Smooth muscle cell (in vitro differentiated cells): Measurements from ENCODE around the gene CDK14. TPM values are rescaled to one million over a fixed set of nuclear protein-coding genes. Genes with fewer than 3 reads are reported as not detected.

Source experiments
- DNase-seq: peaks from one replicate; lab custom pipeline; 2025; ENCODE audit not compliant: unreplicated experiment; lab: John Stamatoyannopoulos, UW
- H2AFZ ChIP-seq: fragments of 200-600 bp; sonication (generic); 2 replicates; pipeline ENCODE4 v1.6.0; 2016; ENCODE audit warnings: antibody characterized with exemption, low read depth, mild to moderate bottlenecking
- H3F3A ChIP-seq: fragments of 200-600 bp; sonication (generic); 2 replicates; pipeline ENCODE4 v1.6.0; 2017; ENCODE audit warnings: antibody characterized with exemption, low read depth
- H3K27ac ChIP-seq: fragments of 200-600 bp; sonication (generic); 2 replicates; pipeline ENCODE4 v1.5.1; 2016; ENCODE audit warnings: low read depth, mild to moderate bottlenecking
- H3K27me3 ChIP-seq: fragments of 200-600 bp; sonication (generic); 2 replicates; pipeline ENCODE4 v1.6.1; 2016; ENCODE audit warnings: low read depth, mild to moderate bottlenecking
- H3K36me3 ChIP-seq: fragments of 200-600 bp; sonication (generic); 2 replicates; pipeline ENCODE4 v1.5.1; 2016; ENCODE audit warnings: low read depth
- H3K4me1 ChIP-seq: fragments of 200-600 bp; sonication (generic); 2 replicates; pipeline ENCODE4 v1.5.1; 2016; ENCODE audit warnings: low read depth
- H3K4me2 ChIP-seq: fragments of 200-600 bp; sonication (generic); 2 replicates; pipeline ENCODE4 v1.6.0; 2016; ENCODE audit warnings: mild to moderate bottlenecking
- H3K4me3 ChIP-seq: fragments of 200-600 bp; sonication (generic); 2 replicates; pipeline ENCODE4 v1.5.1; 2016; ENCODE audit warnings: mild to moderate bottlenecking
- H3K79me2 ChIP-seq: fragments of 200-600 bp; sonication (generic); 2 replicates; pipeline ENCODE4 v1.6.0; 2016; ENCODE audit warnings: low read depth, mild to moderate bottlenecking
- H3K9ac ChIP-seq: fragments of 200-600 bp; sonication (generic); 2 replicates; pipeline ENCODE4 v1.6.0; 2016; ENCODE audit warnings: low read depth
- H3K9me3 ChIP-seq: fragments of 200-600 bp; sonication (generic); replicated peaks from 2 replicates; pipeline ENCODE4 v1.5.1; 2016; ENCODE audit warnings: low read depth
- H4K20me1 ChIP-seq: fragments of 200-600 bp; sonication (generic); 2 replicates; pipeline ENCODE4 v1.6.0; 2016; ENCODE audit warnings: low read depth
- WGBS: methylation state at CpG from one replicate; pipeline ENCODE4 v1.1.7; 2016; ENCODE audit warnings: low lambda C conversion rate; 5-methylcytosine and 5-hydroxymethylcytosine counted together
- polyA plus RNA-seq: library from polyadenylated mRNA; unstranded; fragments of >200 nt; fragmentation: Nextera tagmentation; extraction: Ambion mirVana; gene quantifications from 2 replicates; pipeline ENCODE4 v1.2.1, GENCODE V29; 2016
- total RNA-seq: library from RNA; depleted of rRNA; stranded (reverse); fragments of >200 nt; gene quantifications from 2 replicates; pipeline ENCODE4 v1.2.3, GENCODE V29; 2014
- TF ChIP-seq, protein P1 (sequence below): fragments of 200-600 bp; sonication (generic); IDR thresholded peaks from 2 replicates; pipeline ENCODE4 v1.5.1; 2017; ENCODE audit warnings: borderline replicate concordance, mild to moderate bottlenecking, antibody characterized with exemption; ENCODE audit not compliant: insufficient read depth, poor library complexity, severe bottlenecking

CDK14 gene
- total and polyA plus RNA-seq, 2 experiments from 2014 or later: 4.1 to 5.3 TPM

DNA sequence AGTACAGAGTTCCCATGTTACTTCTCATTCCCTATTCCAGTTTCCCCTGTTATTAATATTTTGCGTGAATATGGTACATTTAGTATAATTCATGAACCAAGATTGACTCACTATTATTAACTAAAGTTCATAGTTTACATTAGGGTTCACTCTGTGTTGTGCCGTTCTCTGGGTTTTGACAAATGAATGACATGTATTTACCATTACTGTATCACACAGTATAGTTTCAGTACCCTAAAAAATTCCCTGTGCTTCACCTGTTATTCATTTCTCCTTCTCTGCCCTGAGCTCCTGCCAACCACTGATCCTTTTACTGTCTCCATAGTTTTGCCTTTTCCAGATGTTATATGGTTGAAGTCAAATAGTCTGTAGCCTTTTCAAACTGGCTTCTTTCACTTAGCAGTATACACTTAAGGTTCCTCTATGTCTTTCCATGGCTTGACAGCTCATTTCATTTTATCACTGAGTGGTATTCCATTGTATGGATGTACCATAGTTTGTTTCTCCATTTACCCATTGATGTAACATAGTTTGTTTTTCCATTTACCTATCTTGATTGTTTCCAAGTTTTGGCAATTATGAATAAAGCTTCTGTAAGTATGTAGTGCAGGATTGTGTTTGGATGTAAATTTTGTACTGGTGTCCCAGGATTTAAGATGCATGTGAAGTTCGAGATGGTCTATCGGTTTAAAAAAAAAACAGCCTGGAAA, 58.8 kb downstream of the CDK14 start:
- no peak overlapping the region for H3K4me2 ChIP-seq
- no peak for DNase-seq

DNA sequence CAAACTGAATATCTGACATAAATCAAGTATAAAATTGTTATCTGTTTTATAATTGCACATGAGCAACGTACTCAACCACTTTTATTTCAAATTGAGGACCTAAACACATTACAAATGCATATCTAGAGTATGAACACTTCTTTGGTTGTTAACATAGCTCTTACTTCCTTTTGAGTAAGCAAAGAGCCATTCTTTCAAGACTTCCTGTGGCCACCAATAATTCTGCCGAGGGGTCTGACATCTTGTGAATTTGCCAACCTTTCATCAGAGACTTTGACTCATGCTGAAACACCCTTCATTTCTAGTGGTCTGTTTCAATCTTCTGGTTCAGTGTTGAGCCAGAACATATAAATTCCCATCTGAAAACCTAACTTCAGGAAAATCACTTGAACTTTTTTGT, 59.4 kb downstream of the CDK14 start:
- no peaks in the 10 kb centered on the region for H3K9me3 ChIP-seq
- no peak overlapping the region for H2AFZ ChIP-seq
- TF ChIP-seq, protein P1, sequence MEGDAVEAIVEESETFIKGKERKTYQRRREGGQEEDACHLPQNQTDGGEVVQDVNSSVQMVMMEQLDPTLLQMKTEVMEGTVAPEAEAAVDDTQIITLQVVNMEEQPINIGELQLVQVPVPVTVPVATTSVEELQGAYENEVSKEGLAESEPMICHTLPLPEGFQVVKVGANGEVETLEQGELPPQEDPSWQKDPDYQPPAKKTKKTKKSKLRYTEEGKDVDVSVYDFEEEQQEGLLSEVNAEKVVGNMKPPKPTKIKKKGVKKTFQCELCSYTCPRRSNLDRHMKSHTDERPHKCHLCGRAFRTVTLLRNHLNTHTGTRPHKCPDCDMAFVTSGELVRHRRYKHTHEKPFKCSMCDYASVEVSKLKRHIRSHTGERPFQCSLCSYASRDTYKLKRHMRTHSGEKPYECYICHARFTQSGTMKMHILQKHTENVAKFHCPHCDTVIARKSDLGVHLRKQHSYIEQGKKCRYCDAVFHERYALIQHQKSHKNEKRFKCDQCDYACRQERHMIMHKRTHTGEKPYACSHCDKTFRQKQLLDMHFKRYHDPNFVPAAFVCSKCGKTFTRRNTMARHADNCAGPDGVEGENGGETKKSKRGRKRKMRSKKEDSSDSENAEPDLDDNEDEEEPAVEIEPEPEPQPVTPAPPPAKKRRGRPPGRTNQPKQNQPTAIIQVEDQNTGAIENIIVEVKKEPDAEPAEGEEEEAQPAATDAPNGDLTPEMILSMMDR: no peak
- no peaks in the 10 kb centered on the region for H3F3A ChIP-seq
- no peak for DNase-seq
- H3K4me1 ChIP-seq: no peaks in the 10 kb centered on the region
- H3K36me3 ChIP-seq: no peaks in the 10 kb centered on the region
- H3K79me2 ChIP-seq: peaks cover 9% of the 10 kb centered on the region
- H3K27me3 ChIP-seq: no peaks in the 10 kb centered on the region
- H3K9ac ChIP-seq: no peak overlapping the region
- peak overlapping the region; percentile 28 for H3K27ac ChIP-seq
- whole genome bisulfite sequencing: 32% methylated on average over 2 of the region's 2 CpGs
- H3K4me3 ChIP-seq: no peak overlapping the region
- H4K20me1 ChIP-seq: no peaks in the 10 kb centered on the region
- H3K4me2 ChIP-seq: peak overlapping the region; percentile 12

More for the DNA sequence above, 58.8 kb downstream of the CDK14 start:
- Histone ChIP-seq H3K27ac (peak overlapping the region; percentile 28), H2AFZ (no peak overlapping the region), H3K79me2 (peaks cover 9% of the 10 kb centered on the region), H3K27me3 (no peaks in the 10 kb centered on the region), H3K4me1 (no peaks in the 10 kb centered on the region), H3F3A (no peaks in the 10 kb centered on the region), H3K36me3 (no peaks in the 10 kb centered on the region), H4K20me1 (no peaks in the 10 kb centered on the region), H3K9me3 (no peaks in the 10 kb centered on the region), H3K9ac (no peak overlapping the region), H3K4me3 (no peak overlapping the region)
- WGBS: 97% methylated on average over 4 of the region's 4 CpGs
- TF ChIP-seq, protein P1: no peak

DNA sequence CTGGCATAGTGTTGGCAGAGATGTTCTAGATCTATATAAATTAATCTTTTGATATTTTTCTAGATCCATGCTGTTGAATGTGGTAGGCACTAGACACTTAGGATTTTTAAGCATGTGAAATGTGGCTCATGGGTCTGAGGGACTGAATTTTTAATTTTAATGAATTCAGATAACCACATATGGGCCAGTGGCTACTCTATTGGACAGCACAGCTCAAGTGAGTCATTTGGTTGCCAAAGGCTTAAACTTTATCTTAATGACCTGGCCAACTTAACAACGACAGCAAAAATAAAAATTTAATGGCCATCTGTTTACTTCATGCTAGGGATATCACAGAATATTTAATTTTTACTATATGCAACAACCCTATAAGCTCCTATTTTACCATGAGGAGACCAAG, 61.4 kb downstream of the CDK14 start:
- DNase-seq: no peak

More for the DNA sequence above, 61.4 kb downstream of the CDK14 start:
- TF ChIP-seq, protein P1: no peak
- Histone ChIP-seq H3K79me2 (peaks cover 9% of the 10 kb centered on the region), H3K4me3 (no peak overlapping the region), H3K4me2 (no peak overlapping the region), H3K4me1 (peaks cover 18% of the 10 kb centered on the region), H4K20me1 (no peaks in the 10 kb centered on the region), H2AFZ (no peak overlapping the region), H3K36me3 (no peaks in the 10 kb centered on the region), H3K27ac (no peak overlapping the region), H3K9ac (no peak overlapping the region), H3F3A (no peaks in the 10 kb centered on the region), H3K27me3 (no peaks in the 10 kb centered on the region), H3K9me3 (no peaks in the 10 kb centered on the region)
- 38% methylated on average over 1 of the region's 1 CpG for WGBS
